PC-9 (cell line): ENCODE results near the gene PRRG2. TPM values are rescaled to one million over a fixed set of nuclear protein-coding genes. Genes with fewer than 3 reads are reported as not detected.

ENCODE experiments used
- BruUV-seq: library from RNA; stranded (reverse); fragments of 400-500 nt; replicated peaks from 2 replicates; lab custom pipeline; 2021; lab: Mats Ljungman, UMichigan
- CTCF ChIA-PET: fragments of 300-600 bp; sonication (Branson Sonifier 250); formaldehyde crosslinking; loops from one replicate; lab custom pipeline; 2022; ENCODE audit warnings: antibody characterized with exemption; lab: Charles Lee
- POLR2A ChIA-PET: fragments of 300-600 bp; sonication (Branson Sonifier 250); formaldehyde crosslinking; loops from one replicate; lab custom pipeline; 2022; ENCODE audit warnings: antibody characterized with exemption; ENCODE audit not compliant: unreplicated experiment; lab: Charles Lee
- DNase-seq, 2 experiments: peaks; one replicate each; pipeline versions ENCODE4 v3.0.0 to v3.0.0-alpha.2; 2015 to 2022; ENCODE audit warnings: mixed read lengths in 1 of 2
- H2AFZ ChIP-seq: fragments of 200-600 bp; sonication (generic); 2 replicates; pipeline ENCODE4 v1.8.1; 2017; ENCODE audit warnings: antibody characterized with exemption
- H3F3A ChIP-seq: fragments of 200-600 bp; sonication (generic); 2 replicates; pipeline ENCODE4 v1.8.1; 2017; ENCODE audit warnings: antibody characterized with exemption, mild to moderate bottlenecking, low read depth; ENCODE audit not compliant: insufficient read depth
- H3K27ac ChIP-seq: fragments of 200-600 bp; sonication (generic); 2 replicates; pipeline ENCODE4 v1.6.1; 2016; ENCODE audit warnings: mixed run types
- H3K27me3 ChIP-seq: fragments of 200-600 bp; sonication (generic); 2 replicates; pipeline ENCODE4 v1.6.1; 2016; ENCODE audit warnings: low read depth, mixed run types; ENCODE audit not compliant: insufficient read depth
- H3K36me3 ChIP-seq: fragments of 200-600 bp; sonication (generic); 2 replicates; pipeline ENCODE4 v1.6.1; 2016; ENCODE audit warnings: low read depth, mixed run types
- H3K4me1 ChIP-seq: fragments of 200-600 bp; sonication (generic); replicated peaks from 2 replicates; pipeline ENCODE4 v1.6.1; 2016; ENCODE audit warnings: mixed run types; ENCODE audit not compliant: insufficient read depth
- H3K4me2 ChIP-seq: fragments of 200-600 bp; sonication (generic); 2 replicates; pipeline ENCODE4 v1.6.1; 2017; ENCODE audit warnings: mixed run types
- H3K4me3 ChIP-seq: fragments of 200-600 bp; sonication (generic); 2 replicates; pipeline ENCODE4 v1.6.1; 2016; ENCODE audit warnings: mixed run types
- H3K79me2 ChIP-seq: fragments of 200-600 bp; sonication (generic); 2 replicates; pipeline ENCODE4 v1.6.1; 2017; ENCODE audit warnings: low read depth, mixed run types
- H3K9me2 ChIP-seq: fragments of 200-600 bp; sonication (generic); 2 replicates; pipeline ENCODE4 v1.8.1; 2017; ENCODE audit warnings: mild to moderate bottlenecking; ENCODE audit not compliant: insufficient read depth
- H3K9me3 ChIP-seq: fragments of 200-600 bp; sonication (generic); 2 replicates; pipeline ENCODE4 v1.8.1; 2016; ENCODE audit warnings: low read depth; ENCODE audit not compliant: insufficient read depth
- H4K20me1 ChIP-seq: fragments of 200-600 bp; sonication (generic); 2 replicates; pipeline ENCODE4 v1.8.1; 2017; ENCODE audit not compliant: insufficient read depth
- CTCF ChIP-seq: fragments of 200-600 bp; sonication (generic); conservative IDR thresholded peaks from 2 replicates; pipeline ENCODE4 v1.6.1; 2017; ENCODE audit warnings: mixed run types, antibody characterized with exemption, mild to moderate bottlenecking, moderate library complexity
- EZH2 ChIP-seq: fragments of 200-600 bp; sonication (generic); IDR thresholded peaks from 2 replicates; pipeline ENCODE4 v1.8.0; 2017; ENCODE audit warnings: antibody characterized with exemption, low read depth
- intact Hi-C: fragments of 100-400 bp; cut with micrococcal nuclease; formaldehyde crosslinking; loops from one replicate; pipeline ENCODE4 v1.10.0; 2022; ENCODE audit not compliant: unreplicated experiment
- total RNA-seq: library from RNA; stranded (reverse); gene quantifications from 2 replicates; pipeline ENCODE4 v1.2.3, GENCODE V29; 2021

Gene PRRG2
- total RNA-seq, 1 experiment from 2014 or later, result 16.2 TPM

- BruUV-seq, result no TSS peak
- Histone ChIP-seq H3K4me3 (no peak overlapping the region), H4K20me1 (peaks cover 48% of the 10 kb centered on the region), H3K4me2 (no peak overlapping the region), H3K9me3 (no peaks in the 10 kb centered on the region), H3K36me3 (0 out of 2 replicates have a peak, but pooled peaks cover 29% of the 10 kb centered on the region), H3K79me2 (peaks cover 41% of the 10 kb centered on the region), H3K27ac (no peak overlapping the region), H2AFZ (no peak overlapping the region), H3K4me1 (no peaks in the 10 kb centered on the region), H3K9me2 (no peaks in the 10 kb centered on the region), H3F3A (no peaks in the 10 kb centered on the region; the same call in 1 of the 2 replicates), H3K27me3 (no peaks in the 10 kb centered on the region)
- intact Hi-C loops, result no loop called here
- CTCF ChIA-PET, result no interaction called here
- no peak for DNase-seq
- POLR2A ChIA-PET, result no interaction called here
- TF ChIP-seq CTCF (no peak), EZH2 (no peak)
These were observed 18.5 kb downstream of the PRRG2 start for GRCh38 chr19:49599378-49600295.

- H3F3A ChIP-seq, result peaks cover 2% of the 10 kb centered on the region; the same call in 1 of the 2 replicates
- TF ChIP-seq EZH2, result no peak
- TF ChIP-seq CTCF, result no peak
- POLR2A ChIA-PET, result no interaction called here
- H3K27me3 ChIP-seq, result no peaks in the 10 kb centered on the region
- no peaks in the 10 kb centered on the region for H3K4me1 ChIP-seq
- no peak overlapping the region for H3K4me2 ChIP-seq
- no TSS peak for BruUV-seq
- CTCF ChIA-PET, result no interaction called here
- peaks cover 37% of the 10 kb centered on the region for H3K79me2 ChIP-seq
- 0 out of 2 replicates have a peak, but pooled peaks cover 36% of the 10 kb centered on the region for H3K36me3 ChIP-seq
- H4K20me1 ChIP-seq, result peaks cover 54% of the 10 kb centered on the region
- DNase-seq, result no peak
- no peak overlapping the region for H3K4me3 ChIP-seq
- H2AFZ ChIP-seq, result no peak overlapping the region
- intact Hi-C loops, result no loop called here
- H3K9me3 ChIP-seq, result no peaks in the 10 kb centered on the region
- no peaks in the 10 kb centered on the region for H3K9me2 ChIP-seq
- H3K27ac ChIP-seq, result no peak overlapping the region
These were observed 20.4 kb downstream of the PRRG2 start for GRCh38 chr19:49601482-49602038.

- TF ChIP-seq CTCF (no peak), EZH2 (no peak)
- ChIA-PET CTCF (no interaction called here), POLR2A (interaction anchor here (0.7 kb wide), 1 partner anchor 236 kb away, joined by 5 read pairs; no protein-coding TSS in a partner anchor)
- H3K27me3 ChIP-seq, result no peaks in the 10 kb centered on the region
- no peak overlapping the region for H3K4me2 ChIP-seq
- peaks cover 43% of the 10 kb centered on the region for H3K36me3 ChIP-seq
- peaks cover 14% of the 10 kb centered on the region; the same call in 1 of the 2 replicates for H3F3A ChIP-seq
- peak in 1 of 2 experiments; percentile 17 for DNase-seq
- H3K9me2 ChIP-seq, result no peaks in the 10 kb centered on the region
- H3K9me3 ChIP-seq, result no peaks in the 10 kb centered on the region
- intact Hi-C loops, result no loop called here
- H3K4me1 ChIP-seq, result no peaks in the 10 kb centered on the region
- H3K27ac ChIP-seq, result no peak overlapping the region
- H3K79me2 ChIP-seq, result peaks cover 48% of the 10 kb centered on the region
- no peak overlapping the region for H2AFZ ChIP-seq
- H3K4me3 ChIP-seq, result no peak overlapping the region
- H4K20me1 ChIP-seq, result peaks cover 60% of the 10 kb centered on the region
- BruUV-seq, result no TSS peak
These were observed 21.7 kb downstream of the PRRG2 start for GRCh38 chr19:49602806-49603205.
